HG03103 (cell line): Measurements from ENCODE around the gene ZNF653.
"Not testable (repeated sequence)": the region's sequence is repeated elsewhere in the genome, so short reads cannot be mapped to it uniquely, and the experiment has no call there.

Experiments used
- ATAC-seq: cut with Tn5 transposase; IDR thresholded peaks from one replicate; pipeline ENCODE4 v1.9.1; 2021; ENCODE audit warnings: low read depth; ENCODE audit not compliant: unreplicated experiment

The ZNF653 gene

GRCh38 chr19:11437955-11438354 is 67.7 kb downstream of the ZNF653 start:
- ATAC-seq: no peak

DNA sequence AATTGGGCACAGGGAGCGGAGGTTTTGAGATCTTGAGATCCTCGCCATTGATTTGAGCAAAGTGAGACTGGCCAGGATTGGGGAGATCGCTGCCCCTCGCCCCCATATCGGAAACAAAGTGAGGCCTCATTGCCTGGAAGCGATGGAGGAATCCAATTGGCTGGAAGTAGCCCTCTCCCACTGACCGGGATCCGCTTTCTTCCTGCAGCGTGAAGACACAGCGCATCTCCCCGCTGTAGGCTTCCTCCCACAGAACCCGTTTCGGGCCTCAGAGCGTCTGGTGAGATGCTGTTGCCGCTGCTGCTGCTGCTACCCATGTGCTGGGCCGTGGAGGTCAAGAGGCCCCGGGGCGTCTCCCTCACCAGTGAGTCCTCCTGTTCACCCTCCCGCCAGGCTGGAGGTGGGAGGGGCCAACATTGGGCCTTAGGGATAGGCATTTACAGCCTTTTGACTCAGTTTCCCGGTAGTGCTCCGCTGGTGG is 69.8 kb downstream of the ZNF653 start:
- no peak for ATAC-seq

- ATAC-seq: peak; percentile 80
These were observed 70.4 kb downstream of the ZNF653 start, which contains the start of the genes ODAD3 and PRKCSH for GRCh38 chr19:11435057-11435832. Gene ODAD3, minus strand, starts transcription at chr19:11435121. Its CDS starts 105 bp downstream, at chr19:11435016. Gene PRKCSH, plus strand, starts transcription at chr19:11435635. Its CDS starts 483 bp downstream, at chr19:11436118.

- ATAC-seq: peak; percentile 3
These were observed 71.0 kb downstream of the ZNF653 start for GRCh38 chr19:11434703-11435056.

DNA sequence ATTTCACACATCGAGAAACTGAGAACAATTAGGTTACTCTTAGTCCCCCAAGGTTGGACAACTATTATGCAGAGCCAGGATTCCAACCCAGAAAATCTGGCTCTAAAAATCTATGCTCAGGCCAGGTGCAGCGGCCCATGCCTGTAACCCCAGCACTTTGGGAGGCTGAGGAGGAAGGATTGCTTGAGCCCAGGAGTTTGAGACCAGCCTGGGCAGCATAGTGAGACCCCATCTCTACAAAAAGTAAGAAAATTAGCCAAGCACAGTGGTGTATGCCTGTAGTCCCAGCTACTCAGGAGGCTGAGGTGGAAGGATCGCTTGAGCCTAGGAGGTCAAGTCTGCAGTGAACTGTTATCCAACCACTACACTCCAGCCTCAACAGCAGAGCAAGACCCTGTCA is 72.1 kb downstream of the ZNF653 start:
- not testable (repeated sequence) for ATAC-seq
